Measurements from ENCODE around the gene AACS.
A peak's percentile ranks its signal among the peaks of the same experiment; 100 is the strongest.
"Not testable (repeated sequence)": the region's sequence is repeated elsewhere in the genome, so short reads cannot be mapped to it uniquely, and the experiment has no call there.

Gene AACS

DNA sequence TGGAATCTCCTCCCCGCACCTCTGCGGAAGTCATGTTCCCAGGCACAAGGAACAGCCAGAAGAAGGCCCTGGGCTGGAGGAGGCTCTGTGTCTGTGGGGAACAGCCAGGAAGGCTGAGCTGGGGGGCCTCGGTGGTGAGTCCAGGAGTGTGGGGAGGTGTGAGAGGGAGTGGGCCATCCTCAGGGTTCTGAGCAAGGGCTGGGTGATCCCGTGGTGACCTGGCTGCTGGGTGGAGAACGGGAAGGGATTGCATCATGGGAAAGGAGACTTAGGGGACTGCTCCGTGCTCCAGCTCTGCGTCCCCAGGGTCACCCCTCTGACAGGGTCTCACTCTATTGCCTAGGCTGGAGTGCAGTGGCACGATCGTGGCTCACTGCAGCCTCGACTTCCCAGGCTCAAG is 13.8 kb downstream of the AACS start:
- peak overlapping the region in 1 of 2 donors; percentile 1 for H3K27ac ChIP-seq
- TF ChIP-seq, protein P1, sequence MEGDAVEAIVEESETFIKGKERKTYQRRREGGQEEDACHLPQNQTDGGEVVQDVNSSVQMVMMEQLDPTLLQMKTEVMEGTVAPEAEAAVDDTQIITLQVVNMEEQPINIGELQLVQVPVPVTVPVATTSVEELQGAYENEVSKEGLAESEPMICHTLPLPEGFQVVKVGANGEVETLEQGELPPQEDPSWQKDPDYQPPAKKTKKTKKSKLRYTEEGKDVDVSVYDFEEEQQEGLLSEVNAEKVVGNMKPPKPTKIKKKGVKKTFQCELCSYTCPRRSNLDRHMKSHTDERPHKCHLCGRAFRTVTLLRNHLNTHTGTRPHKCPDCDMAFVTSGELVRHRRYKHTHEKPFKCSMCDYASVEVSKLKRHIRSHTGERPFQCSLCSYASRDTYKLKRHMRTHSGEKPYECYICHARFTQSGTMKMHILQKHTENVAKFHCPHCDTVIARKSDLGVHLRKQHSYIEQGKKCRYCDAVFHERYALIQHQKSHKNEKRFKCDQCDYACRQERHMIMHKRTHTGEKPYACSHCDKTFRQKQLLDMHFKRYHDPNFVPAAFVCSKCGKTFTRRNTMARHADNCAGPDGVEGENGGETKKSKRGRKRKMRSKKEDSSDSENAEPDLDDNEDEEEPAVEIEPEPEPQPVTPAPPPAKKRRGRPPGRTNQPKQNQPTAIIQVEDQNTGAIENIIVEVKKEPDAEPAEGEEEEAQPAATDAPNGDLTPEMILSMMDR (IDR thresholded peaks at IDR 0.05), result no peak

DNA sequence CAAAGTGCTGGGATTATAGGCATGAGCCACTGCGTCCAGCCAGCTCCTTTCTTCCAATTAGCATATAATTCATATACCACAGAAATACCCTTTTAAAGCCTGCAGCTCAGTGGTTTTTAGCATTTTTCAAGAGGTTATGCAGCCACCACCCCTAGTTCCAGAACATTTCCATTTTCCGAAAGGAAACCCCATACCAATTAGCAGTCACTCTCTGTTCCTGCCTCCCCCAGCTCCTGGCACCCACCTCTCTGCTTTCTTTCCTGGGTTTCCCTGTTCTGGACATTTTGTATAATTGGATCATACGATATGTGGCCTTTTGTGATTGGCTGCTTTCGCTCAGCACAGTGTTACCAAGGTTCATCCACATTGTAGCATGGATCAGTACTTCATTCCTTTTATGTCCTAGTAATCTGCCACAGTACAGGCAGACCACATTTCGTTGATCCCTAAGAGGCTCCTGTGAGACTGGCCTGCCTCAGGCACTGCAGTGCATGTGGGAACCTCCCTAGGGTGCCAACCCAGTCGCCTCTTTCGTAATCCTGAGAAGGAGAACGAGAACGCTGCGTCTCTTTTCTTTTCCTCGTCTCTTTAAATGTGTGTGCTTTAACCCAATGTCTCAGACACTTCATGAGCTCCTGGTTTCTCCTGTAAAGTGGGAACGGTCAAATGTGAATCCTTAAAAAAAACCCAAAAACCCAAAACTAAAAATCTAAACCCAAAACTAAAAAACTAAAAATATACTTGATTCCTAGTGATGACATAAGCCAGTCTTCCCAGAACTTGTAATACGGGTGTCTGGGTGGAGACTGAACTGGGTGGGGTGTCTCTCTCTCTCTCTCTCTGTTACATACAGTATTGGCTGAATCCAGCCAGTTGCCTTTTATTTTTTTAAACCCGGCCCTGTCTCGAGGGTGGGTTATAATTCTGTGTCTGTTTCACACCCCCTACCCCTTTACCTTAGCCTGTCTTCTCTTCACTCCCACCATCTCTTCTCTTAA is 14.7 kb downstream of the AACS start:
- H3K27ac ChIP-seq, result peak overlapping the region in 1 of 2 donors; percentile 59
- H3K4me3 ChIP-seq, result no peak overlapping the region
- TF ChIP-seq, protein P1 (IDR thresholded peaks at IDR 0.05), result no peak
- no peak for DNase-seq (ENCODE audit: low spot score)

More for the DNA sequence above, 13.8 kb downstream of the AACS start:
- DNase-seq (ENCODE audit: low spot score), result no peak
- H3K4me3 ChIP-seq, result no peak overlapping the region

DNA sequence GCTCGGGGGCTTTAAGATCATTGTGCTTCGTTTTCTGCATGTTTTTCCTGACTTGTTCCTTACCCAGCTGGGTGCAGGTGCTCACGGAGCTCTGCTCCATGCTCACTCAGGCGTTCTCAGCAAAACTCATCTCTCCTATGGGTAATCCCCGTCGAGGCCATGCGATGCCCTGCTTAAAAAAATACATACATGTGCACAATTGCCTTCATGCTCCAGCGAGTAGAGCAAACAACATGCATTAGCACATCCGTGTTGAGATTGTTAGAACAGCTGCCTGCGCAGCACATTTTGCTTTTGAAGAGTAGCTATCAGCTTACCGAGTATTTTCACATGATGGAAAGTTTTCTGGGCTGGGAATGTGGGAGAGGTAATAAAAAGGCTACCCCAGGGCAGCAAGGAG is 16.2 kb downstream of the AACS start:
- DNase-seq (ENCODE audit: low spot score), result no peak
- TF ChIP-seq, protein P1 (IDR thresholded peaks at IDR 0.05), result no peak
- Histone ChIP-seq H3K4me3 (no peak overlapping the region), H3K27ac (no peak overlapping the region)

DNA sequence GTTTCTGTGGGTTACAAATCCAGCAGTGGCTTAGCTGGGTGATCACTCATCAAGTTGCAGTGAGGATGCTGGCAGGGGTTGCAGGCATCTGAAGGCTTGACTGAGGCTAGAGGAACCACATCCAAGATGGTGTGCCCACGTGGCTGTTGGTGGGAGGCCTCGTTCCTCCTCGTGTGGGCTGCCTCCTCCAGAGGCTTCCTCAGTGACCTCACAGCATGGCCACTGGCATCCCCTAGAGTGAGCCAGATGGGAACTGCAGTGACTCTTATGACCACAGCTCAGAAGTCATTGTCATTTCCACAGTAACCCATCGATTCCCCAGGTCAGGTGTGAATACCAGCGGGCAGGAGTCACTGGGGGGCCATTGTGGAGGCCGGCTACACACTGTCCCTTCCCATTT is 17.8 kb downstream of the AACS start:
- Histone ChIP-seq H3K27ac (no peak overlapping the region), H3K4me3 (no peak overlapping the region)
- TF ChIP-seq, protein P1 (IDR thresholded peaks at IDR 0.05), result no peak
- DNase-seq (ENCODE audit: low spot score), result no peak

DNA sequence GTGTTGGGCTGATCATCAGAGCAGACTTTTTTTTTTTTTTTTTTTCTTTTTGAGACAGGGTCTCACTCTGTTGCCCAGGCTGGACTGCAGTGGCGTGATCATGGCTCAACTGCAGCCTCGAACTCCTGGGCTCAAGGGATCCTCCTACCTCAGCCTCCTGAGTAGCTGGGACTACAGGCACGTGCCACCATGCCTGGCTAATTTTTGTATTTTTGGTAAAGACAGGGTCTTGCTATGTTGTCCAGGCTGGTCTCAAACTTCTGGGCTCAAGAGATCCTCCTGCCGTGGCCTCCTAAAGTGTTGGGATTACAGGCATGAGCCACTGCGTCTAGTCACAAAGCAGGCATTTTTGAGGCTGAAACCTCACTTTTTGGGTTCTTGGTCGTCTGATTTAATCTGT is 23.0 kb downstream of the AACS start:
- not testable (repeated sequence) for H3K4me3 ChIP-seq; DNase-seq (ENCODE audit: low spot score); H3K27ac ChIP-seq

DNA sequence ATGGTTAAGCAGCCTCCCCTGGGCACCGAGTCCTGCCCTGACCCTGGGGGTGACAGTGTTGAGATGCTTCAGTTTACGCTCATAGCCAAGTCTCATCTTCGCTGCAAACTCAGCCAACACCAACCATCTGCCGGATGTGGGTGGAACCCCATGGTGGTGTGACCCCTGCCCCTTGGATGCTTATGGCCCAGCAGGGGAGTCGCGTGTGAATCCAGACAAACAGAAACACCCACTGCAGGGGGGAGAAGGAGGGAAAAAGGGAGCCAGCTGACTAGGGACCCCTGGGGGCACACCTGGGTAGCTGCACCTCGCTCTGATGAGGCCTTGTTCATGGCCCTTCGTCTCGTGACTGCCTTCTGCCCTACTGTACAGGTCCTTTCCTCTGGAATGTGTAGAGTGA is 23.8 kb downstream of the AACS start:
- TF ChIP-seq, protein P1 (IDR thresholded peaks at IDR 0.05), result no peak
- no peak overlapping the region for H3K27ac ChIP-seq

DNA sequence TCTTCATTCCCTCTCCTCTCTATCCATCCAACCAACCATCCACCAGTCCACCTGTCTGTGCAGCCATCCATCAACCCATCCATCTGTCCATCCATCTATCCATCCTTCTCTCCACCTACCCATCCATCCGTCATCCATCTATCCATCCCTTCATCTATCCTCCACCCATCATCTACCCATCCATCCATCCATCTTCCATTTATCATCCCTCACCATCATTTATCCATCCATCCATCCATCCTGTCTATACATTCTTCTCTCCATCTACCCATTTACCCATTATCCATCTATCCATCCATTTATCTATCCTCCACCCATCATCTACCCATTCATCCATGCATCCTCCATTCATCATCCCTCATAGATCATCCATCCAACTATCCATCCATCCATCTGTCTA is 24.4 kb downstream of the AACS start:
- TF ChIP-seq, protein P1 (IDR thresholded peaks at IDR 0.05), result no peak
- no peak overlapping the region for H3K4me3 ChIP-seq

More for the DNA sequence above, 23.8 kb downstream of the AACS start:
- no peak overlapping the region for H3K4me3 ChIP-seq
- no peak for DNase-seq (ENCODE audit: low spot score)

More for the DNA sequence above, 24.4 kb downstream of the AACS start:
- no peak for DNase-seq (ENCODE audit: low spot score)
- H3K27ac ChIP-seq, result no peak overlapping the region
